Spleen (tissue), 11 donors: ENCODE data around the gene SORCS2. TPM values are rescaled to one million over a fixed set of nuclear protein-coding genes. Genes with fewer than 3 reads are reported as not detected.

Experiments
- DNase-seq: peaks from one replicate; pipeline ENCODE4 v3.0.0-alpha.2; 2020
- H3K27ac ChIP-seq, 8 donors: fragments of 200-600 bp; sonication (generic) in 7 of 8; 1 replicate in 4 of 8; 2 replicates in 4 of 8; pipeline versions ENCODE4 v1.5.0 to v1.8.0; 2016 to 2021; ENCODE audit warnings: inconsistent platforms in 4 of 8, mild to moderate bottlenecking in 4 of 8, moderate library complexity in 1 of 8
- H3K27me3 ChIP-seq, 7 donors: fragments of 200-600 bp; sonication (generic) in 6 of 7; replicated peaks in 1 of 7; 1 replicate in 4 of 7; 2 replicates in 3 of 7; pipeline versions ENCODE4 v1.5.0 to v1.8.0; 2016 to 2021; ENCODE audit warnings: inconsistent platforms in 3 of 7, mild to moderate bottlenecking in 1 of 7
- H3K36me3 ChIP-seq, 6 donors: fragments of 200-600 bp; sonication (generic) in 5 of 6; 1 replicate in 4 of 6; 2 replicates in 2 of 6; pipeline versions ENCODE4 v1.5.0 to v1.8.0; 2016 to 2021; ENCODE audit warnings: inconsistent platforms in 2 of 6
- H3K4me1 ChIP-seq, 6 donors: fragments of 200-600 bp; sonication (generic) in 5 of 6; 1 replicate in 3 of 6; 2 replicates in 3 of 6; pipeline versions ENCODE4 v1.5.0 to v1.8.0; 2016 to 2021; ENCODE audit warnings: inconsistent platforms in 3 of 6
- H3K4me3 ChIP-seq, 8 donors: fragments of 200-600 bp; sonication (generic) in 7 of 8; 1 replicate in 4 of 8; 2 replicates in 4 of 8; pipeline versions ENCODE4 v1.5.0 to v1.8.0; 2016 to 2021; ENCODE audit warnings: inconsistent platforms in 4 of 8, mild to moderate bottlenecking in 4 of 8, moderate library complexity in 2 of 8
- H3K9me3 ChIP-seq, 8 donors: fragments of 200-600 bp; sonication (generic) in 7 of 8; 1 replicate in 4 of 8; 2 replicates in 4 of 8; pipeline versions ENCODE4 v1.5.0 to v1.8.0; 2016 to 2021; ENCODE audit warnings: inconsistent platforms in 4 of 8
- CTCF ChIP-seq, 11 experiments: fragments of 200-600 bp in 7 of 11; fragments of 450-650 bp in 4 of 11; sonication (generic) in 4 of 11; IDR thresholded peaks in 8 of 11; conservative IDR thresholded peaks in 3 of 11; 1 replicate in 7 of 11; 2 replicates in 4 of 11; pipeline versions ENCODE4 v1.4.0 to v1.8.0; 2016 to 2021; ENCODE audit warnings: antibody characterized with exemption in 11 of 11, inconsistent platforms in 4 of 11, mild to moderate bottlenecking in 1 of 11
- POLR2A ChIP-seq, 3 donors: fragments of 450-650 bp; IDR thresholded peaks; one replicate each; pipeline ENCODE4 v1.5.1; 2017; ENCODE audit warnings: antibody characterized with exemption in 3 of 3, mild to moderate bottlenecking in 1 of 3
- POLR2AphosphoS5 ChIP-seq, 3 donors: sonication (generic); formaldehyde crosslinking; IDR thresholded peaks; one replicate each; pipeline ENCODE4 v1.5.1; 2017; ENCODE audit warnings: antibody characterized with exemption in 3 of 3
- WGBS, 5 donors: extraction: QIAGEN DNeasy Blood & Tissue Kit in 3 of 5; methylation state at CpG; one replicate each; pipeline versions ENCODE4 v1.1.5 to v1.1.7; 2013 to 2018; 5-methylcytosine and 5-hydroxymethylcytosine counted together
- intact Hi-C: fragments of 100-400 bp; cut with DNase I; formaldehyde crosslinking; loops from one replicate; pipeline ENCODE4 v1.15.0; 2023; ENCODE audit warnings: low total_unique reads
- polyA plus RNA-seq, 3 donors: library from polyadenylated mRNA; stranded (reverse); fragments of 200-250 nt; gene quantifications; one replicate each; pipeline ENCODE4 v1.2.1, GENCODE V29; 2013
- total RNA-seq, 7 donors: library from RNA; depleted of rRNA in 3 of 7; stranded (reverse); fragments of >200 nt in 3 of 7; fragmentation: NEBNext Ultra II Directional in 4 of 7; extraction: Animal tissue kit (Norgen Biotek cat#: 25700) in 4 of 7; gene quantifications; one replicate each; pipeline versions ENCODE4 v1.1.0 to v1.2.1, GENCODE V29; 2016 to 2021
- donor health status: healthy with polysubstance abuse.
- donor health status: DM: no; HTN: no; CAD: no; lungs with moderate emphysema.
- donor health status: DM: no; HTN: no; CAD: no.
- donor health status: Bipolar disorder and iron deficiency.
- donor health status: healthy.
- donor health status: DM: no; HTN: no; CAD: no.
- donor health status: DM: yes; HTN: yes; CAD: no.

SORCS2 gene
- total and polyA plus RNA-seq, 10 donors: 0.33 to 1.6 (median 0.60) TPM

- intact Hi-C loops: no loop called here
- TF ChIP-seq POLR2A (IDR thresholded peaks at IDR 0.05): no peak
- no peak for TF ChIP-seq POLR2AphosphoS5 (IDR thresholded peaks at IDR 0.05)
- no peak for TF ChIP-seq CTCF (IDR thresholded peaks at IDR 0.05 in 8 of 11, conservative IDR thresholded peaks at IDR 0.05 in 3 of 11)
- 68 to 75% (median 73%) methylated on average over 11 to 13 of the region's 13 CpGs for WGBS, 5 donors
Observed at GRCh38 chr4:7309181-7309580, 116.8 kb downstream of the SORCS2 start.

DNA sequence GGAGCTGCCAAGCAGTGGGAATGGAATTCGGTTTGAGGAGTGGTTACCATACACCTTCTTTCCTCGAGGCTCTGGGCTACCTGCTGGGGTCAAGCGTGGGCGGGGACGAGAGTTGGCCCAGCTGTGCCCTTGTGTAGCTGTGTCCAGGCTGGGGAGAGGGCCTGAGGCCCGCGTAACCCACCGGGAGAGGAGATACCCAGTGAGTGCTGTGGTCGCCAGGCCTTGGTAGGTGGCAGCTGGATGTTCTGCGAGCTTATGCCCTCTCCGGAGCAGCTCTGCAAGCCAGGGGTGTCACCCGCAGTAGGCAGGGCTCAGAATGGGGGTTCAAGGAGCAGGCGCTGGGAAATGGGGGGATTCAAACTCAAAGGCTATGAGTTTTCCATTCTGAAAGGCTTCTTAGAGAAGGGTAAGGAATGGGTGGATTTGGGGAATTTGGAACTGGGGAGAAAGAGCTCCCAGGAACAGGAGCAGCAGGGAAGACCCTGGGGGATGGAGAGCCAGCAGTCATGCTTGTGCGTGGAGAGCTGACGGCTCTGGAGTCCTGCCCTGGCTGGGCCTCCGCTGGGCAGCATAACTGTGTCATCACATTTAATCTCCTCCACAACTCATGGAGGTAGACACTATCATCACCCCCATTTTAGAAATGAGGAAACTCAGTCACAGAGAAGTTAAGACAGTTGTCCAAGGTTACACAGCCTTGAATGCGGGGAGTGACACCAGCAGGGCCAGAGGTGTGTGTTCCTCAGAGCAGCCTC, 117.5 kb downstream of the SORCS2 start:
- H3K4me3 ChIP-seq: no peak overlapping the region
- TF ChIP-seq CTCF (IDR thresholded peaks at IDR 0.05 in 8 of 11, conservative IDR thresholded peaks at IDR 0.05 in 3 of 11): no peak
- TF ChIP-seq POLR2AphosphoS5 (IDR thresholded peaks at IDR 0.05): no peak
- no peak for TF ChIP-seq POLR2A (IDR thresholded peaks at IDR 0.05)
- DNase-seq: no peak
- no peaks in the 10 kb centered on the region for H3K36me3 ChIP-seq
- intact Hi-C loops: no loop called here
- H3K4me1 ChIP-seq: no peaks in the 10 kb centered on the region
- 69 to 85% (median 75%) methylated on average over 14 to 17 of the region's 17 CpGs for WGBS, 5 donors
- no peaks in the 10 kb centered on the region for H3K9me3 ChIP-seq
- H3K27ac ChIP-seq: no peak overlapping the region
- H3K27me3 ChIP-seq: peaks cover 0 to 45% (median 6%) of the 10 kb centered on the region in 7 donors

More at GRCh38 chr4:7309181-7309580, 116.8 kb downstream of the SORCS2 start:
- no peak for DNase-seq
- Histone ChIP-seq H3K27me3 (peaks cover 0 to 51% (median 6%) of the 10 kb centered on the region in 7 donors), H3K4me1 (no peaks in the 10 kb centered on the region), H3K36me3 (no peaks in the 10 kb centered on the region), H3K9me3 (no peaks in the 10 kb centered on the region), H3K27ac (no peak overlapping the region), H3K4me3 (no peak overlapping the region)

GRCh38 chr4:7310451-7310850, 118.1 kb downstream of the SORCS2 start:
- Histone ChIP-seq H3K27me3 (peaks cover 0 to 46% (median 6%) of the 10 kb centered on the region in 7 donors), H3K4me3 (no peak overlapping the region), H3K36me3 (no peaks in the 10 kb centered on the region), H3K4me1 (no peaks in the 10 kb centered on the region), H3K9me3 (no peaks in the 10 kb centered on the region), H3K27ac (no peak overlapping the region)
- 62 to 78% (median 73%) methylated on average over 12 of the region's 12 CpGs for WGBS, 5 donors
- DNase-seq: no peak
- intact Hi-C loops: no loop called here
- TF ChIP-seq CTCF (IDR thresholded peaks at IDR 0.05 in 8 of 11, conservative IDR thresholded peaks at IDR 0.05 in 3 of 11) (no peak), POLR2A (IDR thresholded peaks at IDR 0.05) (no peak), POLR2AphosphoS5 (IDR thresholded peaks at IDR 0.05) (no peak)

DNA sequence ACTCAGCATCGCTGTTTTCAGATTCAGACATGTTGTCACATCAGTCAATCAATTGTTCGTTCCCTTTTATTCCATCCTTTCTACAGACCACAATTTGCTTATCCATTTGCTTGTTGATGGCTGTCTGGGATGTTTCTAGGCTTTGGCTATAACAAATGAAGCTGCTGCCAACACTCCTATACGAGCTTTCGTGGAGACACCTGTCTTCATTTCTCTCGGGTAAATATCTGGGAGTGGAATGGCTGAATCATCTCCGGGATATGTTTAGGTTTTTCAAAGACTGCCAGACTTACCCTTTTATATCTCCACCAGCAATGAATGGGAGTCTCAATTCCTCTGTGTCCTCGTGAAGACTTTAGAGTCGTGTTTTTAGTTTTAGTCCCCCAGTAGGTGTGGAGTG, 118.9 kb downstream of the SORCS2 start:
- TF ChIP-seq CTCF (IDR thresholded peaks at IDR 0.05 in 8 of 11, conservative IDR thresholded peaks at IDR 0.05 in 3 of 11): no peak
- no peak for TF ChIP-seq POLR2A (IDR thresholded peaks at IDR 0.05)
- TF ChIP-seq POLR2AphosphoS5 (IDR thresholded peaks at IDR 0.05): no peak
- no peaks in the 10 kb centered on the region for H3K4me1 ChIP-seq
- DNase-seq: no peak
- peaks cover 0 to 42% (median 0%) of the 10 kb centered on the region in 7 donors for H3K27me3 ChIP-seq
- intact Hi-C loops: no loop called here
- no peak overlapping the region for H3K27ac ChIP-seq
- 79 to 84% (median 82%) methylated on average over 8 of the region's 8 CpGs for WGBS, 5 donors
- H3K36me3 ChIP-seq: no peaks in the 10 kb centered on the region
- no peaks in the 10 kb centered on the region for H3K9me3 ChIP-seq
- no peak overlapping the region for H3K4me3 ChIP-seq
